Endodermal cell (in vitro differentiated cells): Measurements from ENCODE around the gene ZNF407. TPM values are rescaled to one million over a fixed set of nuclear protein-coding genes. Genes with fewer than 3 reads are reported as not detected.

Source experiments
- DNase-seq: peaks from one replicate; pipeline ENCODE4 v3.0.0-alpha.2; 2017
- H3K27ac ChIP-seq: 2 replicates; pipeline ENCODE4 v1.5.1; 2013; ENCODE audit warnings: mild to moderate bottlenecking, low read depth, low read length, moderate library complexity
- H3K27me3 ChIP-seq: 2 replicates; pipeline ENCODE4 v1.6.1; 2013; ENCODE audit warnings: mild to moderate bottlenecking, low read length, moderate library complexity; ENCODE audit not compliant: insufficient read depth, control insufficient read depth, poor library complexity, severe bottlenecking
- H3K36me3 ChIP-seq: 2 replicates; pipeline ENCODE4 v1.7.0; 2013; ENCODE audit warnings: mild to moderate bottlenecking, low read length, moderate library complexity; ENCODE audit not compliant: control insufficient read depth, insufficient read depth
- H3K4me1 ChIP-seq: one replicate; pipeline ENCODE4 v1.7.0; 2013; ENCODE audit warnings: low read length; ENCODE audit not compliant: control insufficient read depth, insufficient read depth
- H3K4me3 ChIP-seq: 2 replicates; pipeline ENCODE4 v1.5.1; 2013; ENCODE audit warnings: mild to moderate bottlenecking, low read length, moderate library complexity
- H3K9ac ChIP-seq: 2 replicates; pipeline ENCODE4 v1.6.1; 2013; ENCODE audit warnings: mild to moderate bottlenecking, low read length, moderate library complexity; ENCODE audit not compliant: poor library complexity, severe bottlenecking; ENCODE audit errors: extremely low read depth
- H3K9me3 ChIP-seq: 2 replicates; pipeline ENCODE4 v1.6.1; 2013; ENCODE audit warnings: mild to moderate bottlenecking, low read length, moderate library complexity; ENCODE audit not compliant: control insufficient read depth
- H3K27ac Mint-ChIP-seq: 2 replicates; pipeline ENCODE4 v1.8.0; 2020; ENCODE audit warnings: mixed read lengths
- H3K27me3 Mint-ChIP-seq: 2 replicates; pipeline ENCODE4 v1.8.0; 2021; ENCODE audit warnings: mild to moderate bottlenecking, mixed read lengths; ENCODE audit not compliant: insufficient read depth
- H3K36me3 Mint-ChIP-seq: 2 replicates; pipeline ENCODE4 v1.8.0; 2020; ENCODE audit warnings: low read depth, mixed read lengths
- H3K4me1 Mint-ChIP-seq: 2 replicates; pipeline ENCODE4 v1.8.0; 2020; ENCODE audit warnings: mixed read lengths
- H3K4me3 Mint-ChIP-seq: 2 replicates; pipeline ENCODE4 v1.8.0; 2020; ENCODE audit warnings: mild to moderate bottlenecking, moderate library complexity, mixed read lengths
- H3K9me3 Mint-ChIP-seq: 2 replicates; pipeline ENCODE4 v1.8.0; 2020; ENCODE audit warnings: mild to moderate bottlenecking, mixed read lengths
- WGBS, 2 experiments: methylation state at CpG; one replicate each; pipeline versions ENCODE4 v1.1.5 to v1.1.7; 2013; ENCODE audit warnings: missing lambda C conversion rate in 2 of 2, mixed read lengths in 1 of 2; ENCODE audit not compliant: insufficient coverage in 1 of 2, insufficient read length in 1 of 2; 5-methylcytosine and 5-hydroxymethylcytosine counted together
- total RNA-seq, 2 donors: library from RNA; stranded (reverse); fragmentation: NEBNext Ultra II Directional in 1 of 2; extraction: Animal tissue kit (Norgen Biotek cat#: 25700) in 1 of 2; gene quantifications; 2 replicates in 1 of 2; 3 replicates in 1 of 2; pipeline ENCODE4 v1.2.1, GENCODE V29; 2021
- TF ChIP-seq, protein P1 (sequence below): fragments of 200-600 bp; sonication (generic); conservative IDR thresholded peaks from 2 replicates; pipeline ENCODE4 v1.5.0; 2021; ENCODE audit warnings: antibody characterized with exemption, mild to moderate bottlenecking

Gene ZNF407
- total RNA-seq, 2 donors from 2014 or later, result 7.6 to 13.1 TPM

DNA sequence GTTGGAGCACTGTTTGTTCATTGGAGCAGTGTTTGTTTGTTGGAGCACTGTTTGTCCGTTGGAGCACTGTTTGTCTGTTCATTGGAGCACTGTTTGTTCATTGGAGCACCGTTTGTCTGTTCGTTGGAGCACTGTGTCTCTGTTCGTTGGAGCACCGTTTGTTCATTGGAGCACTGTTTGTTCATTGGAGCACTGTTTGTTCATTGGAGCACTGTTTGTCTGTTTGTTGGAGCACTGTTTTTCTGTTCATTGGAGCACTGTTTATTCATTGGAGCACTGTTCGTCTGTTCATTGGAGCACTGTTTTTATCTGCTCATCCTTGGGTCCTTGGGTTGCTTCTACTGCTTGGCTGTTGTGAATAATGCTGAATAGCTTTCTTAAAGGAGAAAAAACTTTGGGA lies 74.7 kb downstream of the ZNF407 start:
- peaks cover 6% of the 10 kb centered on the region for H3K36me3 Mint-ChIP-seq
- no peaks in the 10 kb centered on the region for H3K27me3 Mint-ChIP-seq
- DNase-seq, result no peak
- H3K4me3 Mint-ChIP-seq, result no peak overlapping the region
- Histone ChIP-seq H3K4me3 (no peak overlapping the region), H3K36me3 (no peaks in the 10 kb centered on the region), H3K27ac (no peak overlapping the region), H3K4me1 (no peaks in the 10 kb centered on the region), H3K27me3 (no peaks in the 10 kb centered on the region), H3K9me3 (peaks cover 9% of the 10 kb centered on the region), H3K9ac (no peak overlapping the region)
- TF ChIP-seq, protein P1, sequence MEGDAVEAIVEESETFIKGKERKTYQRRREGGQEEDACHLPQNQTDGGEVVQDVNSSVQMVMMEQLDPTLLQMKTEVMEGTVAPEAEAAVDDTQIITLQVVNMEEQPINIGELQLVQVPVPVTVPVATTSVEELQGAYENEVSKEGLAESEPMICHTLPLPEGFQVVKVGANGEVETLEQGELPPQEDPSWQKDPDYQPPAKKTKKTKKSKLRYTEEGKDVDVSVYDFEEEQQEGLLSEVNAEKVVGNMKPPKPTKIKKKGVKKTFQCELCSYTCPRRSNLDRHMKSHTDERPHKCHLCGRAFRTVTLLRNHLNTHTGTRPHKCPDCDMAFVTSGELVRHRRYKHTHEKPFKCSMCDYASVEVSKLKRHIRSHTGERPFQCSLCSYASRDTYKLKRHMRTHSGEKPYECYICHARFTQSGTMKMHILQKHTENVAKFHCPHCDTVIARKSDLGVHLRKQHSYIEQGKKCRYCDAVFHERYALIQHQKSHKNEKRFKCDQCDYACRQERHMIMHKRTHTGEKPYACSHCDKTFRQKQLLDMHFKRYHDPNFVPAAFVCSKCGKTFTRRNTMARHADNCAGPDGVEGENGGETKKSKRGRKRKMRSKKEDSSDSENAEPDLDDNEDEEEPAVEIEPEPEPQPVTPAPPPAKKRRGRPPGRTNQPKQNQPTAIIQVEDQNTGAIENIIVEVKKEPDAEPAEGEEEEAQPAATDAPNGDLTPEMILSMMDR, result no peak
- peaks cover 25% of the 10 kb centered on the region for H3K4me1 Mint-ChIP-seq
- H3K27ac Mint-ChIP-seq, result no peak overlapping the region
- H3K9me3 Mint-ChIP-seq, result peaks cover 14% of the 10 kb centered on the region
- WGBS, 2 experiments, result 82 to 84% methylated on average over 3 to 6 of the region's 6 CpGs

DNA sequence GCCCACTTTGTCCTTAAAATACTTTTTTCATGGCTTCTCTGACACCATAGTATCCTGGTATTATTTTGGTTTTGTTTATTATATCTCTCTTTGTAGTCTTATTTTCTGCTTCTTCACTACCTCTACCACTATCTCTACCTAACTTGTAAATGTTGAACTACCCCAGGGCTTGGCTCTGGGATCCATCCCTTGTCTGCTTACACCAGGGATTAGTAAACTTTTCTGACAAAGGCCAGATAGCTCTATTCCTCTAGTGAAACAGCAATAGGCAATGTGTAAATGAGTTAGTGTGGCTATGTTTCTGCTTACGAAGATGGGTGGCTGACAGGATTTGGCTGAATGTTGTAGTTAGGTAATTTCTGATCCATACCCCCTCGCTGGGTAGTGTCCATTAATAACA lies 76.8 kb downstream of the ZNF407 start:
- 71 to 97% methylated on average over 1 to 2 of the region's 2 CpGs for WGBS, 2 experiments
- no peak for DNase-seq
- H3K27me3 Mint-ChIP-seq, result no peaks in the 10 kb centered on the region
- H3K4me3 Mint-ChIP-seq, result no peak overlapping the region
- Histone ChIP-seq H3K4me1 (no peaks in the 10 kb centered on the region), H3K9me3 (peaks cover 21% of the 10 kb centered on the region), H3K9ac (no peak overlapping the region), H3K4me3 (no peak overlapping the region), H3K27ac (no peak overlapping the region), H3K36me3 (no peaks in the 10 kb centered on the region), H3K27me3 (no peaks in the 10 kb centered on the region)
- peaks cover 15% of the 10 kb centered on the region for H3K36me3 Mint-ChIP-seq
- H3K4me1 Mint-ChIP-seq, result peaks cover 25% of the 10 kb centered on the region
- TF ChIP-seq, protein P1, result no peak
- no peak overlapping the region for H3K27ac Mint-ChIP-seq
- H3K9me3 Mint-ChIP-seq, result peaks cover 24% of the 10 kb centered on the region

DNA sequence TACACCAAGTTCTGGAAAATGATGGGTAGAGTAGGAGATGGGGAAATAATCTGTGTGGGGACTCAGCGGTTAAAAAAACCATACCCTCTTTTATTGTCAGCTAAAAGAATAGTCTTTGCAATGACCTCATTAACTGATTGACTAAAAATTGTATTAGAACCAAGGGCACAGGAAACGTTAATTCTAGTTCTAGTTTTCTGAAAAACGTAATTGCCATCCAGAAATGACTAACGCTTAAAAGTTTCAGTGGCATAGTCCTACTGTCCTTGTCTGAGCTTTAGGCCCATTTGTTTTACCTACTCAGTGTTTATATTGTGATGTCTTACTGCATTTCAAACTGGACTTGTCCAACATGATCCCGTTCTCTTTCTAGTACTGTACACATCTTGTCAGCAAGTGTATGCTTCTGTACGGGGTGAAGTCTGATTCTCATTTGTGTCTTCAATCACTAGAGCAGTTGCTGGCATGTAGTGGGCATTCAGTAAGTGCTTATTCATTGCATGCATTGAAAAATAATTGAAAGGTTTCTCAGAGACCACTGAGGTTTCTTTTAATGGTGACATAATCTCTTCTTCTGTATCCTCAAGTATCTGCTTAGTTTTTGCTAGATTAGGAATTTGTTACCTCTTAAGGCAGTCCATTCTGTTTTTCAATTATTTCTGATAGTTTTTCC lies 81.5 kb downstream of the ZNF407 start:
- H3K9me3 ChIP-seq, result peaks cover 21% of the 10 kb centered on the region
- H3K4me3 ChIP-seq, result no peak overlapping the region
- WGBS, 2 experiments, result 79 to 80% methylated on average over 5 to 6 of the region's 6 CpGs
- H3K36me3 ChIP-seq, result no peaks in the 10 kb centered on the region
- H3K9ac ChIP-seq, result no peak overlapping the region
- H3K27ac Mint-ChIP-seq, result no peak overlapping the region
- peaks cover 12% of the 10 kb centered on the region for H3K4me1 Mint-ChIP-seq
- no peaks in the 10 kb centered on the region for H3K4me1 ChIP-seq
- H3K27me3 ChIP-seq, result no peaks in the 10 kb centered on the region
- H3K27me3 Mint-ChIP-seq, result no peaks in the 10 kb centered on the region
- TF ChIP-seq, protein P1, result no peak
- no peak overlapping the region for H3K4me3 Mint-ChIP-seq
- peaks cover 24% of the 10 kb centered on the region for H3K9me3 Mint-ChIP-seq
- H3K27ac ChIP-seq, result no peak overlapping the region
- peaks cover 15% of the 10 kb centered on the region for H3K36me3 Mint-ChIP-seq
- DNase-seq, result no peak
